Measurements from ENCODE around the gene KCNJ18. TPM values are rescaled to one million over a fixed set of nuclear protein-coding genes. Genes with fewer than 3 reads are reported as not detected.
"Not testable (repeated sequence)": the region's sequence is repeated elsewhere in the genome, so short reads cannot be mapped to it uniquely, and the experiment has no call there.

Gene KCNJ18
- total and polyA plus RNA-seq, 2 donors (not counting 1 experiment from before 2014, with no cell fraction given): not detected

GRCh38 chr17:21714676-21715075, 22.4 kb downstream of the KCNJ18 start:
- not testable (repeated sequence) for H2AFZ ChIP-seq (ENCODE audit: low read length); H3K9me3 ChIP-seq (ENCODE audit: control insufficient read depth, insufficient read depth, low read depth, low read length); H3K27me3 ChIP-seq (ENCODE audit: control insufficient read depth, insufficient read depth, low read length); H3K4me1 ChIP-seq (ENCODE audit: control insufficient read depth, extremely low read depth, insufficient read depth, low read length); H3K36me3 ChIP-seq (ENCODE audit: control insufficient read depth, insufficient read depth, low read length); H3K79me2 ChIP-seq (ENCODE audit: control insufficient read depth, insufficient read depth, low read length); H4K20me1 ChIP-seq (ENCODE audit: control insufficient read depth, extremely low read depth, insufficient read depth, low read length); H3K27ac ChIP-seq (ENCODE audit: insufficient read depth, low read length); H3K4me3 ChIP-seq (replicated peaks in 1 of 4; ENCODE audit: control extremely low read depth in 1 of 4, insufficient read depth in 1 of 4, low read depth in 3 of 4, low read length in 4 of 4); H3K9ac ChIP-seq (ENCODE audit: insufficient read depth, low read length); H3K4me2 ChIP-seq (ENCODE audit: extremely low read depth, insufficient read depth, low read length)
- peak in 1 of 2 donors; percentile 5 for DNase-seq (ENCODE audit: low read depth in 2 of 2)

- not testable (repeated sequence) for H3K4me3 ChIP-seq (replicated peaks in 1 of 4; ENCODE audit: control extremely low read depth in 1 of 4, insufficient read depth in 1 of 4, low read depth in 3 of 4, low read length in 4 of 4); H3K4me2 ChIP-seq (ENCODE audit: extremely low read depth, insufficient read depth, low read length); H3K9ac ChIP-seq (ENCODE audit: insufficient read depth, low read length)
Measured at GRCh38 chr17:21715877-21716276, 23.6 kb downstream of the KCNJ18 start.

GRCh38 chr17:21718971-21719370, 26.6 kb downstream of the KCNJ18 start:
- not testable (repeated sequence) for H2AFZ ChIP-seq (ENCODE audit: low read length); H3K27me3 ChIP-seq (ENCODE audit: control insufficient read depth, insufficient read depth, low read length); H3K36me3 ChIP-seq (ENCODE audit: control insufficient read depth, insufficient read depth, low read length); H3K9ac ChIP-seq (ENCODE audit: insufficient read depth, low read length); H3K27ac ChIP-seq (ENCODE audit: insufficient read depth, low read length); H3K4me2 ChIP-seq (ENCODE audit: extremely low read depth, insufficient read depth, low read length); H3K4me3 ChIP-seq (replicated peaks in 1 of 4; ENCODE audit: control extremely low read depth in 1 of 4, insufficient read depth in 1 of 4, low read depth in 3 of 4, low read length in 4 of 4); H3K79me2 ChIP-seq (ENCODE audit: control insufficient read depth, insufficient read depth, low read length); H3K9me3 ChIP-seq (ENCODE audit: control insufficient read depth, insufficient read depth, low read depth, low read length); DNase-seq (ENCODE audit: low read depth in 2 of 2); H4K20me1 ChIP-seq (ENCODE audit: control insufficient read depth, extremely low read depth, insufficient read depth, low read length); H3K4me1 ChIP-seq (ENCODE audit: control insufficient read depth, extremely low read depth, insufficient read depth, low read length)

More at GRCh38 chr17:21715877-21716276, 23.6 kb downstream of the KCNJ18 start:
- H3K27me3 ChIP-seq (ENCODE audit: control insufficient read depth, insufficient read depth, low read length); H3K9me3 ChIP-seq (ENCODE audit: control insufficient read depth, insufficient read depth, low read depth, low read length); H3K79me2 ChIP-seq (ENCODE audit: control insufficient read depth, insufficient read depth, low read length); H2AFZ ChIP-seq (ENCODE audit: low read length); DNase-seq (ENCODE audit: low read depth in 2 of 2); H3K4me1 ChIP-seq (ENCODE audit: control insufficient read depth, extremely low read depth, insufficient read depth, low read length); H3K27ac ChIP-seq (ENCODE audit: insufficient read depth, low read length); H3K36me3 ChIP-seq (ENCODE audit: control insufficient read depth, insufficient read depth, low read length); H4K20me1 ChIP-seq (ENCODE audit: control insufficient read depth, extremely low read depth, insufficient read depth, low read length): not testable (repeated sequence)

DNA sequence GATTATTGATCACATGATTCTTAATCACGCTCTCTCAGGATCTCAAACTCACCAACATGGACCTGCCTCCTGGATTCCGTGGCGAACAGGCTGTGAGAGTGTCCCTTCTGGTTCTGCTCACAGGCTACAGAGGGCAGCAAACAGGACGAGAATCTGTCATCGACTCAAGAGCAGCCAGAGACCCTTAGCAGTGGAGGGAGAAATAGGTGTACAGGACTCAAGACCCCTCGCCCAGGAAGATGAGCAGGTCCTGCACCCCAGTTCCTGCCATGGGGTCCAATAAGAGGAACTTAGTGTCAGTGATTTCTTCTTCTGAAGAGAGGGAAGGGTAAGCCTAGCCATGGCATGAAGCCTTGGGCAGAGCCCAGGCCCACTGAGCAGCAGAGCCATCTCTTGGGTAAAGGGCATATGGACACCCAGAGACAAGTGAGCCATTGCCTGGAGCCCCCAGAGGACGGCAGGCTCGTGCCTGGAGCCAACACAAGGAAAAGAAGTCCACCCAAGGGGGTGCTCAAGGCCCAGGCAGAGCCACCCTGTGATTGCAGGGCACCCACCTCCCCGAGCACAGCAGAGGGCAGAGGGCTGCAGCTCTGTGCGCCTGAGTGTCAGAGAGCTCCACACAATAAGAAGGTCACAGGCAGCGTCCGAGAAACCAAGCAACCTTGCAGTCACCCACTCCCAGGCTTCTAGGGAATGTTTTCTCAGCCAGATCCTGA, 27.3 kb downstream of the KCNJ18 start:
- DNase-seq (ENCODE audit: low read depth in 2 of 2); H3K9me3 ChIP-seq (ENCODE audit: control insufficient read depth, insufficient read depth, low read depth, low read length); H4K20me1 ChIP-seq (ENCODE audit: control insufficient read depth, extremely low read depth, insufficient read depth, low read length); H3K27ac ChIP-seq (ENCODE audit: insufficient read depth, low read length); H3K79me2 ChIP-seq (ENCODE audit: control insufficient read depth, insufficient read depth, low read length); H3K27me3 ChIP-seq (ENCODE audit: control insufficient read depth, insufficient read depth, low read length); H3K4me2 ChIP-seq (ENCODE audit: extremely low read depth, insufficient read depth, low read length); H2AFZ ChIP-seq (ENCODE audit: low read length); H3K9ac ChIP-seq (ENCODE audit: insufficient read depth, low read length); H3K4me3 ChIP-seq (replicated peaks in 1 of 4; ENCODE audit: control extremely low read depth in 1 of 4, insufficient read depth in 1 of 4, low read depth in 3 of 4, low read length in 4 of 4); H3K4me1 ChIP-seq (ENCODE audit: control insufficient read depth, extremely low read depth, insufficient read depth, low read length); H3K36me3 ChIP-seq (ENCODE audit: control insufficient read depth, insufficient read depth, low read length): not testable (repeated sequence)

- not testable (repeated sequence) for H3K36me3 ChIP-seq (ENCODE audit: control insufficient read depth, insufficient read depth, low read length); H3K4me3 ChIP-seq (replicated peaks in 1 of 4; ENCODE audit: control extremely low read depth in 1 of 4, insufficient read depth in 1 of 4, low read depth in 3 of 4, low read length in 4 of 4); H3K9ac ChIP-seq (ENCODE audit: insufficient read depth, low read length); H3K9me3 ChIP-seq (ENCODE audit: control insufficient read depth, insufficient read depth, low read depth, low read length); DNase-seq (ENCODE audit: low read depth in 2 of 2); H3K4me1 ChIP-seq (ENCODE audit: control insufficient read depth, extremely low read depth, insufficient read depth, low read length); H3K27ac ChIP-seq (ENCODE audit: insufficient read depth, low read length); H2AFZ ChIP-seq (ENCODE audit: low read length); H3K4me2 ChIP-seq (ENCODE audit: extremely low read depth, insufficient read depth, low read length); H4K20me1 ChIP-seq (ENCODE audit: control insufficient read depth, extremely low read depth, insufficient read depth, low read length); H3K79me2 ChIP-seq (ENCODE audit: control insufficient read depth, insufficient read depth, low read length); H3K27me3 ChIP-seq (ENCODE audit: control insufficient read depth, insufficient read depth, low read length)
Measured at GRCh38 chr17:21720566-21720965, 28.2 kb downstream of the KCNJ18 start.

GRCh38 chr17:21722268-21722667, 29.9 kb downstream of the KCNJ18 start:
- H3K4me2 ChIP-seq (ENCODE audit: extremely low read depth, insufficient read depth, low read length); H3K9ac ChIP-seq (ENCODE audit: insufficient read depth, low read length); H3K27me3 ChIP-seq (ENCODE audit: control insufficient read depth, insufficient read depth, low read length); H4K20me1 ChIP-seq (ENCODE audit: control insufficient read depth, extremely low read depth, insufficient read depth, low read length); H2AFZ ChIP-seq (ENCODE audit: low read length); H3K79me2 ChIP-seq (ENCODE audit: control insufficient read depth, insufficient read depth, low read length); DNase-seq (ENCODE audit: low read depth in 2 of 2); H3K27ac ChIP-seq (ENCODE audit: insufficient read depth, low read length); H3K36me3 ChIP-seq (ENCODE audit: control insufficient read depth, insufficient read depth, low read length); H3K4me1 ChIP-seq (ENCODE audit: control insufficient read depth, extremely low read depth, insufficient read depth, low read length); H3K9me3 ChIP-seq (ENCODE audit: control insufficient read depth, insufficient read depth, low read depth, low read length); H3K4me3 ChIP-seq (replicated peaks in 1 of 4; ENCODE audit: control extremely low read depth in 1 of 4, insufficient read depth in 1 of 4, low read depth in 3 of 4, low read length in 4 of 4): not testable (repeated sequence)
